Endothelial cell (in vitro differentiated cells): ENCODE results near the gene CSTA. TPM values are rescaled to one million over a fixed set of nuclear protein-coding genes. Genes with fewer than 3 reads are reported as not detected.

ENCODE experiments used
- DNase-seq: peaks from one replicate; pipeline ENCODE4 v3.0.0; 2021; ENCODE audit warnings: low spot score
- H3K27ac Mint-ChIP-seq: one replicate; pipeline ENCODE4 v1.8.0; 2021; ENCODE audit warnings: mixed read lengths, inconsistent platforms; ENCODE audit not compliant: unreplicated experiment
- H3K27me3 Mint-ChIP-seq: one replicate; pipeline ENCODE4 v1.8.0; 2021; ENCODE audit warnings: mild to moderate bottlenecking, moderate library complexity, mixed read lengths, inconsistent platforms; ENCODE audit not compliant: unreplicated experiment
- H3K36me3 Mint-ChIP-seq: one replicate; pipeline ENCODE4 v1.8.0; 2021; ENCODE audit warnings: mild to moderate bottlenecking, low read depth, mixed read lengths, inconsistent platforms; ENCODE audit not compliant: unreplicated experiment
- H3K4me1 Mint-ChIP-seq: one replicate; pipeline ENCODE4 v1.8.0; 2021; ENCODE audit warnings: mild to moderate bottlenecking, mixed read lengths, inconsistent platforms; ENCODE audit not compliant: unreplicated experiment
- H3K4me3 Mint-ChIP-seq: one replicate; pipeline ENCODE4 v1.8.0; 2021; ENCODE audit warnings: mild to moderate bottlenecking, mixed read lengths, inconsistent platforms; ENCODE audit not compliant: unreplicated experiment
- H3K9me3 Mint-ChIP-seq: one replicate; pipeline ENCODE4 v1.8.0; 2021; ENCODE audit warnings: mixed read lengths, inconsistent platforms; ENCODE audit not compliant: unreplicated experiment
- long read RNA-seq: library from polyadenylated mRNA; unstranded; transcript quantifications from one replicate; pipeline ENCODE4 v2.0.0, GENCODE V29; 2020; ENCODE audit not compliant: unreplicated experiment
- total RNA-seq: library from RNA; stranded (reverse); fragmentation: NEBNext Ultra II Directional; extraction: Animal tissue kit (Norgen Biotek cat#: 25700); gene quantifications from one replicate; pipeline ENCODE4 v1.2.1, GENCODE V29; 2021; ENCODE audit not compliant: unreplicated experiment
- TF ChIP-seq, protein P1 (sequence below): fragments of 200-600 bp; sonication (generic); IDR thresholded peaks from one replicate; pipeline ENCODE4 v1.5.0; 2021; ENCODE audit warnings: antibody characterized with exemption; ENCODE audit not compliant: unreplicated experiment

CSTA gene
- not detected for total RNA-seq
- long read RNA-seq, result 0 reads

DNA sequence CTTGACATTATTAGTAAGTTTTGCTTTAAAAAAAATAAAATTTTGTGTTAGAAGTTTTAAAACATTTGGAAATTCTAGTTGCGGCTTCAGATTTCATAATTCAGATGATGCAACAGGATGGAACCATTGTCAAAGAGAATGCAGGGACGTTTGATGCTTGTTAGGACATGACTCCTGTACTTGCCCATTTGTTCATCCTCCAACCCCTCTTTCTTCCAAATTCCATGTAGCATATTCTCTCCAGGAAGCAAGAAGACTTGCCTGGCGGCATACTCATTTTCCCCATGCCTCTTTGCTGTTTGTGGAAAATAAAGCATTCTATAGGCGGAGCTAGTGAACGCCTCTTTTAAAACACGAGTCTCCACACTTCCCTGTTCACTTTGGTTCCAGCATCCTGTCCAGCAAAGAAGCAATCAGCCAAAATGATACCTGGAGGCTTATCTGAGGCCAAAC is at the start of gene CSTA:
TSS of gene CSTA (plus strand) at position 378 of the 453 bp plus-strand sequence. CDS start at position 423, 45 bp downstream.
- Mint-ChIP-seq H3K27me3 (no peaks in the 10 kb centered on the region), H3K4me3 (no peak within 1 kb of the TSS), H3K27ac (no peak within 1 kb of the TSS), H3K4me1 (no peaks in the 10 kb centered on the region), H3K36me3 (no peaks in the 10 kb centered on the region), H3K9me3 (no peaks in the 10 kb centered on the region)
- TF ChIP-seq, protein P1, sequence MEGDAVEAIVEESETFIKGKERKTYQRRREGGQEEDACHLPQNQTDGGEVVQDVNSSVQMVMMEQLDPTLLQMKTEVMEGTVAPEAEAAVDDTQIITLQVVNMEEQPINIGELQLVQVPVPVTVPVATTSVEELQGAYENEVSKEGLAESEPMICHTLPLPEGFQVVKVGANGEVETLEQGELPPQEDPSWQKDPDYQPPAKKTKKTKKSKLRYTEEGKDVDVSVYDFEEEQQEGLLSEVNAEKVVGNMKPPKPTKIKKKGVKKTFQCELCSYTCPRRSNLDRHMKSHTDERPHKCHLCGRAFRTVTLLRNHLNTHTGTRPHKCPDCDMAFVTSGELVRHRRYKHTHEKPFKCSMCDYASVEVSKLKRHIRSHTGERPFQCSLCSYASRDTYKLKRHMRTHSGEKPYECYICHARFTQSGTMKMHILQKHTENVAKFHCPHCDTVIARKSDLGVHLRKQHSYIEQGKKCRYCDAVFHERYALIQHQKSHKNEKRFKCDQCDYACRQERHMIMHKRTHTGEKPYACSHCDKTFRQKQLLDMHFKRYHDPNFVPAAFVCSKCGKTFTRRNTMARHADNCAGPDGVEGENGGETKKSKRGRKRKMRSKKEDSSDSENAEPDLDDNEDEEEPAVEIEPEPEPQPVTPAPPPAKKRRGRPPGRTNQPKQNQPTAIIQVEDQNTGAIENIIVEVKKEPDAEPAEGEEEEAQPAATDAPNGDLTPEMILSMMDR, result no peak
- no peak for DNase-seq

DNA sequence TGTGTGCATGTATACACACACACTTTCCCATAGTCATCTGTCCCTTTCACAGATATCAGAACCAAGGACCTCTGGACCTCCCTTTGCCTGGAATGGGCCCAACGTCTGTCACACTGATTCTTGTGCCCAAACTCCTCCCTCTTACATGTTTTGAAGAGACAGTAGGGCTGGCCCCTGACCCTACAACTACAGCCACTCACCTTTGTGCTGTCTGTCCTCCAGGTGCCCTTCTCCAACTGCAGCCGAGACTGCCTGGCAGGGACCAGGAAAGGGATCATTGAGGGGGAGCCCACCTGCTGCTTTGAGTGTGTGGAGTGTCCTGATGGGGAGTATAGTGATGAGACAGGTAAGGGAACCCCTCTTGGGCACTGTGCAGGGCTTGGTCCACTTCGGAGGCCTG is 43.2 kb upstream of the CSTA start:
- Mint-ChIP-seq H3K9me3 (no peaks in the 10 kb centered on the region), H3K27ac (no peak overlapping the region), H3K27me3 (no peaks in the 10 kb centered on the region)

DNA sequence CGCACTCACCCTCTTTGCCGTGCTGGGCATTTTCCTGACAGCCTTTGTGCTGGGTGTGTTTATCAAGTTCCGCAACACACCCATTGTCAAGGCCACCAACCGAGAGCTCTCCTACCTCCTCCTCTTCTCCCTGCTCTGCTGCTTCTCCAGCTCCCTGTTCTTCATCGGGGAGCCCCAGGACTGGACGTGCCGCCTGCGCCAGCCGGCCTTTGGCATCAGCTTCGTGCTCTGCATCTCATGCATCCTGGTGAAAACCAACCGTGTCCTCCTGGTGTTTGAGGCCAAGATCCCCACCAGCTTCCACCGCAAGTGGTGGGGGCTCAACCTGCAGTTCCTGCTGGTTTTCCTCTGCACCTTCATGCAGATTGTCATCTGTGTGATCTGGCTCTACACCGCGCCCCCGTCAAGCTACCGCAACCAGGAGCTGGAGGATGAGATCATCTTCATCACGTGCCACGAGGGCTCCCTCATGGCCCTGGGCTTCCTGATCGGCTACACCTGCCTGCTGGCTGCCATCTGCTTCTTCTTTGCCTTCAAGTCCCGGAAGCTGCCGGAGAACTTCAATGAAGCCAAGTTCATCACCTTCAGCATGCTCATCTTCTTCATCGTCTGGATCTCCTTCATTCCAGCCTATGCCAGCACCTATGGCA is 41.1 kb upstream of the CSTA start:
- H3K4me1 Mint-ChIP-seq, result no peaks in the 10 kb centered on the region

More for the DNA sequence above, 43.2 kb upstream of the CSTA start:
- TF ChIP-seq, protein P1, result no peak
- no peak for DNase-seq
- no peaks in the 10 kb centered on the region for H3K4me1 Mint-ChIP-seq
- H3K4me3 Mint-ChIP-seq, result no peak overlapping the region
- no peaks in the 10 kb centered on the region for H3K36me3 Mint-ChIP-seq

DNA sequence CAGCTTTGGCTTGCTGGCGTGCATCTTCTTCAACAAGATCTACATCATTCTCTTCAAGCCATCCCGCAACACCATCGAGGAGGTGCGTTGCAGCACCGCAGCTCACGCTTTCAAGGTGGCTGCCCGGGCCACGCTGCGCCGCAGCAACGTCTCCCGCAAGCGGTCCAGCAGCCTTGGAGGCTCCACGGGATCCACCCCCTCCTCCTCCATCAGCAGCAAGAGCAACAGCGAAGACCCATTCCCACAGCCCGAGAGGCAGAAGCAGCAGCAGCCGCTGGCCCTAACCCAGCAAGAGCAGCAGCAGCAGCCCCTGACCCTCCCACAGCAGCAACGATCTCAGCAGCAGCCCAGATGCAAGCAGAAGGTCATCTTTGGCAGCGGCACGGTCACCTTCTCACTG is 40.6 kb upstream of the CSTA start:
- TF ChIP-seq, protein P1, result no peak
- Mint-ChIP-seq H3K27ac (no peak overlapping the region), H3K4me1 (no peaks in the 10 kb centered on the region), H3K27me3 (no peaks in the 10 kb centered on the region), H3K36me3 (no peaks in the 10 kb centered on the region), H3K4me3 (no peak overlapping the region), H3K9me3 (no peaks in the 10 kb centered on the region)
- no peak for DNase-seq

More for the DNA sequence above, 41.1 kb upstream of the CSTA start:
- no peak overlapping the region for H3K27ac Mint-ChIP-seq
- TF ChIP-seq, protein P1, result no peak
- no peak overlapping the region for H3K4me3 Mint-ChIP-seq
- H3K9me3 Mint-ChIP-seq, result no peaks in the 10 kb centered on the region
- no peaks in the 10 kb centered on the region for H3K36me3 Mint-ChIP-seq
- no peak for DNase-seq
- H3K27me3 Mint-ChIP-seq, result no peaks in the 10 kb centered on the region

GRCh38 chr3:122294359-122294758 is 30.7 kb upstream of the CSTA start:
- no peak overlapping the region for H3K4me3 Mint-ChIP-seq
- TF ChIP-seq, protein P1, result no peak
- DNase-seq, result no peak

More at GRCh38 chr3:122294359-122294758, 30.7 kb upstream of the CSTA start:
- H3K9me3 Mint-ChIP-seq, result no peaks in the 10 kb centered on the region
- peaks cover 4% of the 10 kb centered on the region for H3K4me1 Mint-ChIP-seq
- H3K36me3 Mint-ChIP-seq, result no peaks in the 10 kb centered on the region
- H3K27me3 Mint-ChIP-seq, result peaks cover 1% of the 10 kb centered on the region
- H3K27ac Mint-ChIP-seq, result no peak overlapping the region
